CD4-positive, alpha-beta T cell (primary cell): ENCODE data around the gene CDK5R1. TPM values are rescaled to one million over a fixed set of nuclear protein-coding genes. Genes with fewer than 3 reads are reported as not detected.
A peak's percentile ranks its signal among the peaks of the same experiment; 100 is the strongest.

ENCODE experiments used
- ATAC-seq: fragments of 200-7000 bp; cut with Tn5 transposase; one replicate; pipeline ENCODE4 v1.10.0; 2022; ENCODE audit warnings: mild to moderate bottlenecking; ENCODE audit not compliant: poor library complexity
- CTCF ChIA-PET: fragments of 350-600 bp; sonication (Branson Sonifier 250); formaldehyde crosslinking; loops from one replicate; lab custom pipeline; 2021; ENCODE audit warnings: antibody characterized with exemption, inconsistent platforms; lab: Charles Lee
- POLR2A ChIA-PET: fragments of 350-600 bp; sonication (Branson Sonifier 250); formaldehyde crosslinking; loops from one replicate; lab custom pipeline; 2021; ENCODE audit warnings: antibody characterized with exemption, inconsistent platforms; lab: Charles Lee
- DNase-seq, 14 experiments: peaks; one replicate each; pipeline ENCODE4 v3.0.0-alpha.2; 2013 to 2020; ENCODE audit warnings: mixed read lengths in 2 of 14
- H3K27ac ChIP-seq, 2 donors: one replicate each; pipeline versions ENCODE4 v1.5.1 to v1.7.0; 2013; ENCODE audit warnings: low read length in 2 of 2, low read depth in 1 of 2, mild to moderate bottlenecking in 1 of 2
- H3K27me3 ChIP-seq, 2 experiments: 1 replicate in 1 of 2; 2 replicates in 1 of 2; pipeline versions ENCODE4 v1.6.1 to v1.7.0; 2013; ENCODE audit warnings: low read length in 2 of 2, control low read depth in 1 of 2, mild to moderate bottlenecking in 1 of 2, moderate library complexity in 1 of 2; ENCODE audit not compliant: insufficient read depth in 2 of 2, control insufficient read depth in 1 of 2
- H3K36me3 ChIP-seq: one replicate; pipeline ENCODE4 v1.6.1; 2013; ENCODE audit warnings: low read length, control low read depth; ENCODE audit not compliant: insufficient read depth
- H3K4me1 ChIP-seq: one replicate; pipeline ENCODE4 v1.6.1; 2013; ENCODE audit warnings: low read length, control low read depth; ENCODE audit not compliant: insufficient read depth
- H3K4me3 ChIP-seq: one replicate; pipeline ENCODE4 v1.5.1; 2013; ENCODE audit warnings: mild to moderate bottlenecking, low read length, moderate library complexity
- H3K9me3 ChIP-seq, 2 experiments: 1 replicate in 1 of 2; 2 replicates in 1 of 2; pipeline versions ENCODE4 v1.6.1 to v1.7.0; 2013; ENCODE audit warnings: low read length in 2 of 2, mild to moderate bottlenecking in 2 of 2, control low read depth in 1 of 2, moderate library complexity in 1 of 2; ENCODE audit not compliant: control insufficient read depth in 1 of 2, insufficient read depth in 1 of 2
- H3K27ac Mint-ChIP-seq: one replicate; pipeline ENCODE4 v1.8.0; 2020; ENCODE audit warnings: mixed read lengths
- H3K27me3 Mint-ChIP-seq: one replicate; pipeline ENCODE4 v1.8.0; 2021; ENCODE audit warnings: mixed read lengths
- H3K36me3 Mint-ChIP-seq: one replicate; pipeline ENCODE4 v1.8.0; 2021; ENCODE audit warnings: low read depth, mixed read lengths
- H3K4me1 Mint-ChIP-seq: one replicate; pipeline ENCODE4 v1.8.0; 2021; ENCODE audit warnings: low read depth, mixed read lengths
- H3K4me3 Mint-ChIP-seq: one replicate; pipeline ENCODE4 v1.8.0; 2020; ENCODE audit warnings: mild to moderate bottlenecking, mixed read lengths
- H3K9me3 Mint-ChIP-seq: one replicate; pipeline ENCODE4 v1.8.0; 2020; ENCODE audit warnings: mixed read lengths
- CTCF ChIP-seq: fragments of 200-600 bp; IDR thresholded peaks from one replicate; pipeline ENCODE4 v1.8.0; 2022; ENCODE audit warnings: antibody characterized with exemption, mild to moderate bottlenecking
- intact Hi-C, 2 experiments: fragments of 100-400 bp; cut with DNase I in 1 of 2; cut with micrococcal nuclease in 1 of 2; formaldehyde crosslinking; loops; one replicate each; pipeline versions ENCODE4 v1.15.1 to v1.9.0; 2023 to 2025; cut with DNase I, micrococcal nuclease
- total RNA-seq, 174 experiments: library from RNA in 2 of 174; stranded (reverse) in 2 of 174; gene quantifications; one replicate each; pipeline ENCODE4 v1.2.3 and lab custom pipeline; 2021 to 2026

CDK5R1 gene
- total RNA-seq, 2 experiments from 2014 or later: 21.7 to 22.5 TPM

GRCh38 chr17:32493976-32494513, 7.3 kb downstream of the CDK5R1 start:
- H3K4me1 Mint-ChIP-seq: peaks cover 60% of the 10 kb centered on the region
- Histone ChIP-seq H3K36me3 (peaks cover 7% of the 10 kb centered on the region), H3K9me3 (no peaks in the 10 kb centered on the region), H3K27me3 (no peaks in the 10 kb centered on the region), H3K27ac (no peak overlapping the region), H3K4me3 (no peak overlapping the region), H3K4me1 (peaks cover 78% of the 10 kb centered on the region)
- ATAC-seq (no peak), DNase-seq (no peak)
- ChIA-PET CTCF (no interaction called here), POLR2A (no interaction called here)
- H3K27me3 Mint-ChIP-seq: no peaks in the 10 kb centered on the region
- peak overlapping the region; percentile 48 for H3K4me3 Mint-ChIP-seq
- H3K9me3 Mint-ChIP-seq: no peaks in the 10 kb centered on the region
- H3K36me3 Mint-ChIP-seq: peaks cover 16% of the 10 kb centered on the region
- intact Hi-C loops: no loop called here
- peak overlapping the region; percentile 95 for H3K27ac Mint-ChIP-seq
- TF ChIP-seq CTCF: no peak

DNA sequence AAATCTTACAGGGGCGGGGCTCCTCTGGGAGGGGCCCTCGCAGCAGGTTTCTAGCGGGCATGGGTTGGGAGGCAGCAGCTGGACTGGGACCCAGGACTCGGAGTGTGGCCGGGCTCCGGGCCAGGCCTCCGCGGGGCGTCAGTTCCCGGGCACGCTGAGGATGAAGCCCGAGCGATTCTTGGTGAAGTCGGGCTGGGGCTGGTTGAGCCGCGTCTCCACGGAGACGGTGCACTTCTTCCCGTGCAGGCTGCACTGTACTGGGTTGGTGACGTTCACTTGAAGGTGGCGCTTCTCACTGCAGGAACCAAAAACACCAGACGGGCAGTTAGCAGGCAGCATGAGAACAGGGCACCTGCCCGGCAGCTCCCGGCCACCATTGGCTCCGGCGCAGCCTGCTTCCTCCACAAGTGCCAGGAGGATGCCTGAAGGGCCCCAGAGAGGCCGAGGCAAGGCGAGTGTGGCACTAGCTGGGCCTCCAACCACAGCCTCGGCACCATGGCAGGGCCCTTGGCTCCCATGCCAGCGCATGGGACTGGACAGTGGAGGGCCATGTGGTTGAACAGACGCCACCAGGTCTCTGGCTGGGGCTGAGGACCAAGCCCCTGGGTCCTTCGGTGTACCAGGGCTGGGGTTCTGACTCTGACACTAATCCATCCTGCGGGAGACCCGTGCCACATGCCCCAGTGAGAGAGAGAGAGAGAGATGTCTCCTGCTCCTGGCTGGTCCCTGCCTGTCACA, 8.0 kb downstream of the CDK5R1 start:
- peak; percentile 27 for ATAC-seq
- DNase-seq: peak in 1 of 14 experiments; percentile 44
- Mint-ChIP-seq H3K4me3 (peak overlapping the region; percentile 11), H3K9me3 (no peaks in the 10 kb centered on the region), H3K36me3 (peaks cover 9% of the 10 kb centered on the region), H3K27ac (peak overlapping the region; percentile 95), H3K4me1 (peaks cover 52% of the 10 kb centered on the region), H3K27me3 (no peaks in the 10 kb centered on the region)
- Histone ChIP-seq H3K4me3 (peak overlapping the region; percentile 22), H3K36me3 (peaks cover 7% of the 10 kb centered on the region), H3K27me3 (no peaks in the 10 kb centered on the region), H3K27ac (no peak overlapping the region), H3K9me3 (no peaks in the 10 kb centered on the region), H3K4me1 (peaks cover 70% of the 10 kb centered on the region)
- ChIA-PET POLR2A (interaction anchor here (0.9 to 3.2 kb wide), 3 partner anchors 8 to 51 kb away, joined by 3 to 9 read pairs (median 7); partner anchors contain the start of gene CDK5R1), CTCF (no interaction called here)
- no peak for TF ChIP-seq CTCF
- intact Hi-C loops: no loop called here

DNA sequence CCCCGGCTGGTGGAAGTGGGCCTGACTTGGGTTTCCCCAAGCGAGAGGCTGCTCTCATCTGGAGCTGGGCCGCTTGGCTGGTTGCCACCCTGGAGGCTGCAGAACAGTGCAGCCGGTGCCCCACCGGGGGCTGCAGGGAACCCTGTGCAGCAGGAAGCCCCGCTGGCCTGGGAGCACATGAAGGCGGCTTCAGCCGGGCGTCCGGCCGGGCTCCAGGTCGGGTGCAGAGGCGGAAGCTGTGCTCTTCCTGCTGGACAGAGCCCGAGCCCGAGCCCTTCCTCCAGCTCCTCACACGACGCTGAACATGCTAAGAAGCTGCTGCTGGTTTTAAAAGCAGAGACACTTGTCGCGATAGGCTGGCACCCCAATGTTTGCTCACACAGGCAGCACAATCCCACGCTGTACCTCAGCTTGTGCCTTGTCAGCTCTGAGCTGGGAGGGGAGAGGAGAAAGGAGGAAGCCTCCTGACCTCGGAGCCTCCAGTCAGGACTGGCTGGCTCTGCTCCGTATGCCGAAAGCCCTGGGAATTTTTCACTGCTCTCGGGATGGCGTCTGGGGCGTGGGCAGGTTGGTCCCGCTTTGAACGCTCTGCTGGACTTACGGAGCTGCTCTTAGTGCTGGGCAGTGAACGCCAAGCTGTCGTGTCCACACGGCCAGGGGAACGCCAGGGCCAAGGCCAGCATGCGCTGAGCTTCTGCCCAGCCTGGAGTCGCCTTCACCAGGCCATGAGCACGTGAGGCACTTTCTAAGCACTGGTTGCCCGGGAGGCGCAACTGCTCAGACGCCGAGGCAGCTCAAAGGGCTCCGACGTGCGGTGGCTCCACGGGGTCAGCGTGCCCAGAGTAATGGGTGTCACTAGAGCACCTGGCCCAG, 8.8 kb downstream of the CDK5R1 start:
- H3K4me3 ChIP-seq: no peak overlapping the region
- no peaks in the 10 kb centered on the region for H3K27me3 ChIP-seq
- DNase-seq (peak in 2 of 14 experiments; percentile 19 to 53), ATAC-seq (peak; percentile 47)
- no peaks in the 10 kb centered on the region for H3K36me3 ChIP-seq
- CTCF ChIA-PET: no interaction called here
- Mint-ChIP-seq H3K9me3 (no peaks in the 10 kb centered on the region), H3K4me1 (peaks cover 44% of the 10 kb centered on the region), H3K27me3 (no peaks in the 10 kb centered on the region), H3K27ac (peak overlapping the region; percentile 30), H3K4me3 (no peak overlapping the region), H3K36me3 (peaks cover under 1% of the 10 kb centered on the region)
- TF ChIP-seq CTCF: no peak
- no peak overlapping the region for H3K27ac ChIP-seq
- POLR2A ChIA-PET: interaction anchor here (0.9 to 3.2 kb wide), 5 partner anchors 8 to 52 kb away, joined by 3 to 9 read pairs (median 4); partner anchors contain the start of gene CDK5R1
- intact Hi-C loops: no loop called here
- no peaks in the 10 kb centered on the region for H3K9me3 ChIP-seq
- H3K4me1 ChIP-seq: peaks cover 64% of the 10 kb centered on the region
